Retinal pigment epithelial cell (primary cell): Measurements from ENCODE around the gene ESR2.

Experiments
- DNase-seq: peaks from one replicate; pipeline ENCODE4 v3.0.0-alpha.2; 2010; ENCODE audit warnings: low read depth
- H3K4me3 ChIP-seq: 2 replicates; pipeline ENCODE4 v1.5.1; 2011; ENCODE audit warnings: mild to moderate bottlenecking, low read length, control low read depth, moderate library complexity
- CTCF ChIP-seq: conservative IDR thresholded peaks from 2 replicates; pipeline ENCODE4 v1.5.1; 2011; ENCODE audit warnings: low read depth, low read length, control low read depth, inconsistent platforms

Gene ESR2

GRCh38 chr14:64201921-64202545, 92.1 kb downstream of the ESR2 start:
- DNase-seq: no peak
- no peak for TF ChIP-seq CTCF
- H3K4me3 ChIP-seq: no peak overlapping the region

GRCh38 chr14:64201296-64201695, 92.9 kb downstream of the ESR2 start:
- no peak for TF ChIP-seq CTCF
- H3K4me3 ChIP-seq: no peak overlapping the region
- DNase-seq: no peak

GRCh38 chr14:64200170-64200569, 94.0 kb downstream of the ESR2 start:
- H3K4me3 ChIP-seq: no peak overlapping the region

GRCh38 chr14:64198486-64198885, 95.7 kb downstream of the ESR2 start:
- no peak for DNase-seq
- TF ChIP-seq CTCF: no peak
- H3K4me3 ChIP-seq: no peak overlapping the region

More at GRCh38 chr14:64200170-64200569, 94.0 kb downstream of the ESR2 start:
- no peak for TF ChIP-seq CTCF
- DNase-seq: no peak

- H3K4me3 ChIP-seq: no peak overlapping the region
- DNase-seq: no peak
- TF ChIP-seq CTCF: no peak
Observed at GRCh38 chr14:64197996-64198395, 96.2 kb downstream of the ESR2 start.

- no peak for TF ChIP-seq CTCF
- peak overlapping the region; percentile 58 for H3K4me3 ChIP-seq
- DNase-seq: no peak
Observed at GRCh38 chr14:64196814-64197411, 97.3 kb downstream of the ESR2 start.

GRCh38 chr14:64196056-64196455, 98.1 kb downstream of the ESR2 start:
- DNase-seq: no peak
- H3K4me3 ChIP-seq: no peak overlapping the region
- TF ChIP-seq CTCF: no peak
